ENCODE measurements around the gene C16orf89.
"Not testable (repeated sequence)": the region's sequence is repeated elsewhere in the genome, so short reads cannot be mapped to it uniquely, and the experiment has no call there.

Gene C16orf89

GRCh38 chr16:5084802-5085201 lies 19.0 kb upstream of the C16orf89 start:
- peak; percentile 47 to 50 for DNase-seq (ENCODE audit: low read depth in 2 of 2)

GRCh38 chr16:5084099-5084731 lies 18.5 kb upstream of the C16orf89 start:
- not testable (repeated sequence) for DNase-seq (ENCODE audit: low read depth in 2 of 2)

- not testable (repeated sequence) for DNase-seq (ENCODE audit: low read depth in 2 of 2)
These were observed 17.9 kb upstream of the C16orf89 start for GRCh38 chr16:5083646-5084045.

- not testable (repeated sequence) for DNase-seq (ENCODE audit: low read depth in 2 of 2)
These were observed 15.2 kb upstream of the C16orf89 start for GRCh38 chr16:5080996-5081395.

- not testable (repeated sequence) for DNase-seq (ENCODE audit: low read depth in 2 of 2)
These were observed 14.7 kb upstream of the C16orf89 start for GRCh38 chr16:5080461-5080860.

GRCh38 chr16:5078626-5079025 lies 12.9 kb upstream of the C16orf89 start:
- DNase-seq (ENCODE audit: low read depth in 2 of 2), result no peak

- no peak for DNase-seq (ENCODE audit: low read depth in 2 of 2)
These were observed 11.5 kb upstream of the C16orf89 start for GRCh38 chr16:5077304-5077703.

- no peak for DNase-seq (ENCODE audit: low read depth in 2 of 2)
These were observed 9.9 kb upstream of the C16orf89 start for GRCh38 chr16:5075637-5076036.

- DNase-seq (ENCODE audit: low read depth in 2 of 2), result not testable (repeated sequence)
These were observed 8.0 kb upstream of the C16orf89 start for GRCh38 chr16:5073771-5074170.

GRCh38 chr16:5073279-5073629 lies 7.5 kb upstream of the C16orf89 start:
- no peak for DNase-seq (ENCODE audit: low read depth in 2 of 2)

GRCh38 chr16:5072334-5073278 lies 6.8 kb upstream of the C16orf89 start:
- no peak for DNase-seq (ENCODE audit: low read depth in 2 of 2)

- DNase-seq (ENCODE audit: low read depth in 2 of 2), result peak; percentile 82 to 85
These were observed 6.1 kb upstream of the C16orf89 start, which contains the start of gene ALG1 for GRCh38 chr16:5071681-5072333. TSS of gene ALG1 (plus strand) at chr16:5071843. CDS start at chr16:5071850, 7 bp downstream.

GRCh38 chr16:5071341-5071680 lies 5.6 kb upstream of the C16orf89 start:
- DNase-seq (ENCODE audit: low read depth in 2 of 2), result no peak

GRCh38 chr16:5070431-5071186 lies 4.9 kb upstream of the C16orf89 start:
- no peak for DNase-seq (ENCODE audit: low read depth in 2 of 2)

- no peak for DNase-seq (ENCODE audit: low read depth in 2 of 2)
These were observed 4.1 kb upstream of the C16orf89 start for GRCh38 chr16:5069854-5070253.

GRCh38 chr16:5069048-5069447 lies 3.3 kb upstream of the C16orf89 start:
- DNase-seq (ENCODE audit: low read depth in 2 of 2), result no peak

GRCh38 chr16:5066511-5066910 lies 755 bp upstream of the C16orf89 start:
- no peak for DNase-seq (ENCODE audit: low read depth in 2 of 2)

- no peak for DNase-seq (ENCODE audit: low read depth in 2 of 2)
These were observed 430 bp downstream of the C16orf89 start for GRCh38 chr16:5065326-5065725.

- no peak for DNase-seq (ENCODE audit: low read depth in 2 of 2)
These were observed 841 bp downstream of the C16orf89 start for GRCh38 chr16:5064915-5065314.

GRCh38 chr16:5062790-5063765 lies 2.7 kb downstream of the C16orf89 start:
- DNase-seq (ENCODE audit: low read depth in 2 of 2), result no peak

GRCh38 chr16:5062051-5062450 lies 3.7 kb downstream of the C16orf89 start:
- DNase-seq (ENCODE audit: low read depth in 2 of 2), result no peak
